Gastroesophageal sphincter (tissue), 4 donors: ENCODE results near the gene NFIA. TPM values are rescaled to one million over a fixed set of nuclear protein-coding genes. Genes with fewer than 3 reads are reported as not detected.
A peak's percentile ranks its signal among the peaks of the same experiment; 100 is the strongest.

Source experiments
- ATAC-seq: fragments of 150-250 bp; one replicate; pipeline ENCODE4 v1.9.1; 2016; ENCODE audit warnings: mild to moderate bottlenecking, moderate library complexity
- H3K27ac ChIP-seq, 4 donors: fragments of 200-600 bp; sonication (generic) in 3 of 4; 1 replicate in 3 of 4; 2 replicates in 1 of 4; pipeline ENCODE4 v1.5.1; 2016 to 2019
- H3K27me3 ChIP-seq: fragments of 200-600 bp; sonication (generic); one replicate; pipeline ENCODE4 v1.5.1; 2019
- H3K36me3 ChIP-seq, 2 donors: fragments of 200-600 bp; sonication (generic); one replicate each; pipeline ENCODE4 v1.5.1; 2019; ENCODE audit warnings: control low read depth in 1 of 2
- H3K4me1 ChIP-seq, 3 donors: fragments of 200-600 bp; sonication (generic); 1 replicate in 2 of 3; 2 replicates in 1 of 3; pipeline ENCODE4 v1.5.1; 2016 to 2019; ENCODE audit warnings: control low read depth in 2 of 3
- H3K4me3 ChIP-seq, 2 donors: fragments of 200-600 bp; sonication (generic); one replicate each; pipeline ENCODE4 v1.5.1; 2019; ENCODE audit warnings: mild to moderate bottlenecking in 1 of 2, moderate library complexity in 1 of 2
- H3K9me3 ChIP-seq, 3 donors: fragments of 200-600 bp; sonication (generic); one replicate each; pipeline ENCODE4 v1.5.1; 2017 to 2019; ENCODE audit warnings: control low read depth in 2 of 3
- EP300 ChIP-seq: sonication (generic); formaldehyde crosslinking; IDR thresholded peaks from one replicate; pipeline ENCODE4 v1.6.1; 2017; ENCODE audit warnings: antibody characterized with exemption, mild to moderate bottlenecking
- POLR2A ChIP-seq, 2 donors: fragments of 450-650 bp; IDR thresholded peaks; one replicate each; pipeline ENCODE4 v1.6.1; 2017; ENCODE audit warnings: antibody characterized with exemption in 2 of 2, mild to moderate bottlenecking in 2 of 2, moderate library complexity in 1 of 2
- POLR2AphosphoS5 ChIP-seq: sonication (generic); formaldehyde crosslinking; IDR thresholded peaks from one replicate; pipeline ENCODE4 v1.6.1; 2017; ENCODE audit warnings: antibody characterized with exemption
- WGBS, 2 donors: methylation state at CpG; one replicate each; pipeline ENCODE4 v1.1.5; 2018; ENCODE audit warnings: low coverage in 1 of 2; 5-methylcytosine and 5-hydroxymethylcytosine counted together
- total RNA-seq, 4 donors: library from RNA; depleted of rRNA; stranded (reverse); fragments of >200 nt; gene quantifications; one replicate each; pipeline ENCODE4 v1.1.0, GENCODE V29; 2016
- TF ChIP-seq, protein P1 (sequence below), 4 experiments: fragments of 200-600 bp in 2 of 4; fragments of 450-650 bp in 2 of 4; sonication (generic) in 1 of 4; IDR thresholded peaks; one replicate each; pipeline ENCODE4 v1.5.1; 2017 to 2019; ENCODE audit warnings: antibody characterized with exemption in 4 of 4, mild to moderate bottlenecking in 2 of 4, moderate library complexity in 2 of 4

Gene NFIA
- total RNA-seq, 4 donors from 2014 or later = 123 to 205 (median 149) TPM

- ATAC-seq = no peak
- Histone ChIP-seq H3K27me3 (no peaks in the 10 kb centered on the region), H3K4me3 (no peak overlapping the region)
These were observed 35.3 kb upstream of the NFIA start for GRCh38 chr1:61047061-61047460.

DNA sequence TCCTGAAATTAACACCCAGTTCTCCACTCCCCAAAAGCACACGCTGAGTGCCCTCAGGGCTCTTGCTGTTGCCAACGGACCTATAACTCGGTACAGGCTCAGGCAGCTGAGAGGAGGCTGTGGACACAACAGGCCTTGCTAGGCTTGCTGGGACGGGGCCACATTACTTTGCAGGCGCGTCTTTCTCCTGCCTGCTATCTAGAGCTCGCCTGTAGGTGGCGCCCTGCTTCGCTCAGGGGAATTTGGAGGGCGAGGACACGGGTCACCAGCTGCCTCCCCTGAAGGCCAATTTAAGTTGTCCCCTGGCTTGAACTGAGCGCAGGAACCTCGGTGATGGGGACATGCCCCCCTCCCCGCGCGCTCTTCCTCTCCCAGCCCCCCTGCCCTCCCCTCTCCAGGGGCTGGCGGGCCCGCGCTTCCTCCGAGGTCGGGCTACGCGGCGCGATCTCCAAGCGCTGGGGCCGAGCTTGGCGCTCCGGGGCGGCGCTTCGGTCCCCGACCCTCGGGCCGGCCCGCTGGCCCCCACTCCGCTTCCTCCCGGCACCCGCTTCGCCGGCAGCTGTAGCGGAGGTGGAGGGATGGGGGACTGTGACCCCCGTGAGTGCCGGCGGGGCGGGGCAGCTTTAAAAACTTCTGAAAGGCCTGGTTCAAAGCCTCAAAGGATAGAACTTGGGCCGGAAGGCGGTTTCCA is 32.4 kb upstream of the NFIA start:
- H3K4me3 ChIP-seq = peak overlapping the region; percentile 87 to 94
- TF ChIP-seq, protein P1, sequence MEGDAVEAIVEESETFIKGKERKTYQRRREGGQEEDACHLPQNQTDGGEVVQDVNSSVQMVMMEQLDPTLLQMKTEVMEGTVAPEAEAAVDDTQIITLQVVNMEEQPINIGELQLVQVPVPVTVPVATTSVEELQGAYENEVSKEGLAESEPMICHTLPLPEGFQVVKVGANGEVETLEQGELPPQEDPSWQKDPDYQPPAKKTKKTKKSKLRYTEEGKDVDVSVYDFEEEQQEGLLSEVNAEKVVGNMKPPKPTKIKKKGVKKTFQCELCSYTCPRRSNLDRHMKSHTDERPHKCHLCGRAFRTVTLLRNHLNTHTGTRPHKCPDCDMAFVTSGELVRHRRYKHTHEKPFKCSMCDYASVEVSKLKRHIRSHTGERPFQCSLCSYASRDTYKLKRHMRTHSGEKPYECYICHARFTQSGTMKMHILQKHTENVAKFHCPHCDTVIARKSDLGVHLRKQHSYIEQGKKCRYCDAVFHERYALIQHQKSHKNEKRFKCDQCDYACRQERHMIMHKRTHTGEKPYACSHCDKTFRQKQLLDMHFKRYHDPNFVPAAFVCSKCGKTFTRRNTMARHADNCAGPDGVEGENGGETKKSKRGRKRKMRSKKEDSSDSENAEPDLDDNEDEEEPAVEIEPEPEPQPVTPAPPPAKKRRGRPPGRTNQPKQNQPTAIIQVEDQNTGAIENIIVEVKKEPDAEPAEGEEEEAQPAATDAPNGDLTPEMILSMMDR (IDR thresholded peaks at IDR 0.05) = peak; percentile 96 to 98 (median 97)
- TF ChIP-seq EP300 (no peak), POLR2AphosphoS5 (peak; percentile 74), POLR2A (IDR thresholded peaks at IDR 0.05) (peak; percentile 47 to 48)
- ATAC-seq = peak; percentile 82
- H3K27ac ChIP-seq = peak overlapping the region; percentile 93 to 99 (median 98)
- WGBS, 2 donors = 0% methylated on average over 3 of the region's 48 CpGs; no CpG with 5 or more reads in 1 of the 2 donors
- no peaks in the 10 kb centered on the region for H3K9me3 ChIP-seq
- H3K36me3 ChIP-seq = no peaks in the 10 kb centered on the region
- no peaks in the 10 kb centered on the region for H3K27me3 ChIP-seq
- peaks cover 4 to 50% (median 5%) of the 10 kb centered on the region in 3 donors for H3K4me1 ChIP-seq

More at GRCh38 chr1:61047061-61047460, 35.3 kb upstream of the NFIA start:
- no peak for TF ChIP-seq POLR2A (IDR thresholded peaks at IDR 0.05)
- TF ChIP-seq, protein P1 (IDR thresholded peaks at IDR 0.05) = no peak
- no peak for TF ChIP-seq EP300
- no peak for TF ChIP-seq POLR2AphosphoS5
- H3K9me3 ChIP-seq = no peaks in the 10 kb centered on the region
- no peak overlapping the region for H3K27ac ChIP-seq
- peaks cover 0 to 34% (median 0%) of the 10 kb centered on the region in 3 donors for H3K4me1 ChIP-seq
- WGBS, 2 donors = 100% methylated on average over 2 to 3 of the region's 3 CpGs
- no peaks in the 10 kb centered on the region for H3K36me3 ChIP-seq

DNA sequence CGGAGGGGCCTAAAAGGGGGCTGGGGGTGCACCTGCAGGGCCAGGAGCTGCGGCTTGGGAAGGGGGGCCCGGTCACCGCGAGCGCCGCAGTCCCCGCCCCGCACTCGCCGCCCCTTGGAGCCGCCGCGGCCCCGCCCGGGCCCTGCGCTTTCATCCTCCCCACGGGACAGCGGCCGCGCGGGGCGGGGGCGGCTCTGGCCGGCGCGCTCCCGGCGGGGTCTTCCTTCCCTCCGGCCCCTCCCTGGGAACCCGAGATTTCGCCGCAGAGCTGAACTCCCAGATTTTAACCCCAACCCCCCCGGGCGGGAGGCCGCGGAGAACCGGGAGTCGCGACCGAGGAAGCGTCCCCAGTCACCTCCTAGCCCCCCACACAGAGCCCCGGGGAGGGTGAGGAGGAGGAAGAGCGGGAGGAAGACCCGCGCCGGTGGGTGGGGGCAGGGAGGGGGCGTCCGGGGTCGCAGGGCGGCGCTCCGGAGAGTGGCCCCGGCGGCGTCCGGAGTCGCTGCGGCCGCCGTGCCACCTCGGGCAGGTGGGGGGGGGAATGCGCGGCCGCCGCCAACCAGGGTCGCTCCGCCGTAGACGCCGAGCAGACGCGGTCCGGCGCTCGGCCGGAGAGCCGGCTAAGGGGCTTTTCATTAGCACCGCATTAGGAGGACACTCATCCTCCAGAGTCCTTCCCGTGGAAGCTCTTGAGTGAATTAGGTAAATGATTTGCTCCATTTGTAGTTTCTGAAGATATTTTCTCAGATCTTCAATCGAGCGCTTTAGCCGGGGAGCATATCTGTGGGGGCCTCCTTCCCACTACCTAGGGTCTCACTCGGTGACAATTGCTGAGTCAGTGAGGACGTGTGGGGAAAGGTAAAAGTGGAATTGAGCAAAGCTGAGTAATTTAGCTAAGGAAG is 31.6 kb upstream of the NFIA start:
- Histone ChIP-seq H3K36me3 (no peaks in the 10 kb centered on the region), H3K9me3 (no peaks in the 10 kb centered on the region), H3K27me3 (no peaks in the 10 kb centered on the region), H3K27ac (peak overlapping the region; percentile 93 to 99 (median 98)), H3K4me1 (peaks cover 4 to 58% (median 13%) of the 10 kb centered on the region in 3 donors), H3K4me3 (peak overlapping the region; percentile 87 to 94)
- WGBS, 2 donors = 2 to 10% methylated on average over 2 to 5 of the region's 85 CpGs
- TF ChIP-seq POLR2AphosphoS5 = no peak
- no peak for TF ChIP-seq POLR2A (IDR thresholded peaks at IDR 0.05)
- TF ChIP-seq EP300 = no peak
- ATAC-seq = peak; percentile 75

DNA sequence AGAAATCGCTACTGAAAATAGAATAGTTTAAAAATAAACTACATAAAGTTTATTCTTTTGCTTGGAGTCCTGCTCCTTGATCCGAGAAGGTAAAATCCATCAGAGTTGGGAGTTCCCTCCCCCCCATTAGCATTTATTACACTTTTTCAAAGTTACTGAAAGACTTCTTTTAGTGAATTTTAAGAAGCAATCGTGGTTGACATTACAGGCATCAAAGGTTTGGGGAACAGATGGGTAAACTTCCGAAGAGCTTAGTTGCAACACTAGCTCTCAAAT is 31.0 kb upstream of the NFIA start:
- WGBS, 2 donors = 11 to 19% methylated on average over 4 of the region's 4 CpGs
- H3K27ac ChIP-seq = peak overlapping the region; percentile 93 to 99 (median 98)
- peaks cover 8 to 64% (median 16%) of the 10 kb centered on the region in 3 donors for H3K4me1 ChIP-seq
- H3K9me3 ChIP-seq = no peaks in the 10 kb centered on the region
- no peaks in the 10 kb centered on the region for H3K36me3 ChIP-seq
- no peaks in the 10 kb centered on the region for H3K27me3 ChIP-seq
- TF ChIP-seq POLR2AphosphoS5 (no peak), EP300 (no peak), POLR2A (IDR thresholded peaks at IDR 0.05) (no peak)
- TF ChIP-seq, protein P1 (IDR thresholded peaks at IDR 0.05) = no peak
- peak overlapping the region; percentile 87 to 94 for H3K4me3 ChIP-seq
- ATAC-seq = no peak

DNA sequence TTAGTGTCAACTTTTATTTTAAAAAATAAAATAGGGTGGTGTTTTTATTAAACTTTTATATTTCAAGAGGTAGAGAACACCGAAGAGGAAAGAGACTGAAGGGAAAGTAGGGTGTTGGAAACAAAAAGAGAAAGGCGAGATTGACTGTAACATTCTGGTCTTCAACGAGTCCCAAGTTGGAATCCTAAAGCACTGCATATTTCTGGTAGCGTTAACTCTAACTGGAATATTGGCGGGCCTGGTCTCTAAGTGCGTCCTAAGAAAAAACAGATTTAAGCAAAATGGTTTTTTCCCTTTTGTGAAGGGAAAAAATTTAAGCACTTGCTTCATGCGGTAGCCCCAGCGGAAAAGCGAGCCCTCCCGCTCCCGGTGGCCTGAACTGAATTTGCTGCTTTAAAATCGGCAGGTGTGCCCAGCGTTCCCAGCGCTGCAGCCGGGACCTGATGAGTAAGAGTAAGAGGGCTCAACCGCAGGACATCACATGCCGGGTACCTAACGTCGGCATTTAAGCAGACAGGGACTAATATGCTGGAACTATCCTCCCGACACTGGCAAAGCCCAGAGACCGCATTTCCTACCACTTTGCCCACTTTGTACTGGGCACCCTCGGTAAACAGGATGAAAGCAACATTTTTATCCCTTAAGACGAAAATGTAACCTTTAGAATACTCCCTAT is 30.5 kb upstream of the NFIA start:
- Histone ChIP-seq H3K4me3 (peak overlapping the region; percentile 87 to 94), H3K27ac (peak overlapping the region; percentile 93 to 99 (median 98)), H3K9me3 (no peaks in the 10 kb centered on the region), H3K4me1 (peaks cover 8 to 68% (median 16%) of the 10 kb centered on the region in 3 donors), H3K27me3 (no peaks in the 10 kb centered on the region), H3K36me3 (no peaks in the 10 kb centered on the region)
- no peak for ATAC-seq
- TF ChIP-seq POLR2AphosphoS5 = peak; percentile 11
- TF ChIP-seq, protein P1 (IDR thresholded peaks at IDR 0.05) = no peak
- WGBS, 2 donors = 46 to 68% methylated on average over 10 to 23 of the region's 23 CpGs
